ENCODE measurements around the gene RBM22. TPM values are rescaled to one million over a fixed set of nuclear protein-coding genes. Genes with fewer than 3 reads are reported as not detected.

RBM22 gene
- total RNA-seq, 2 experiments from 2014 or later: 98.2 to 101 TPM

- H3K27ac Mint-ChIP-seq: no peak overlapping the region
- DNase-seq: no peak
- Histone ChIP-seq H3K4me3 (ENCODE audit: low read length) (no peak overlapping the region), H3K36me3 (ENCODE audit: insufficient read depth, low read length) (peaks cover 86% of the 10 kb centered on the region), H3K4me1 (ENCODE audit: insufficient read depth, low read length) (peaks cover 10% of the 10 kb centered on the region), H3K27me3 (ENCODE audit: control insufficient read depth in 1 of 2, insufficient read depth in 2 of 2, low read length in 2 of 2) (no peaks in the 10 kb centered on the region), H3K27ac (ENCODE audit: low read depth in 1 of 2, low read length in 2 of 2) (no peak overlapping the region), H3K9me3 (ENCODE audit: control insufficient read depth in 1 of 2, insufficient read depth in 1 of 2, low read length in 2 of 2) (peaks cover 0 to 4% of the 10 kb centered on the region in 2 experiments)
- intact Hi-C loops (cut with DNase I, micrococcal nuclease): no loop called here
- TF ChIP-seq, protein P1, sequence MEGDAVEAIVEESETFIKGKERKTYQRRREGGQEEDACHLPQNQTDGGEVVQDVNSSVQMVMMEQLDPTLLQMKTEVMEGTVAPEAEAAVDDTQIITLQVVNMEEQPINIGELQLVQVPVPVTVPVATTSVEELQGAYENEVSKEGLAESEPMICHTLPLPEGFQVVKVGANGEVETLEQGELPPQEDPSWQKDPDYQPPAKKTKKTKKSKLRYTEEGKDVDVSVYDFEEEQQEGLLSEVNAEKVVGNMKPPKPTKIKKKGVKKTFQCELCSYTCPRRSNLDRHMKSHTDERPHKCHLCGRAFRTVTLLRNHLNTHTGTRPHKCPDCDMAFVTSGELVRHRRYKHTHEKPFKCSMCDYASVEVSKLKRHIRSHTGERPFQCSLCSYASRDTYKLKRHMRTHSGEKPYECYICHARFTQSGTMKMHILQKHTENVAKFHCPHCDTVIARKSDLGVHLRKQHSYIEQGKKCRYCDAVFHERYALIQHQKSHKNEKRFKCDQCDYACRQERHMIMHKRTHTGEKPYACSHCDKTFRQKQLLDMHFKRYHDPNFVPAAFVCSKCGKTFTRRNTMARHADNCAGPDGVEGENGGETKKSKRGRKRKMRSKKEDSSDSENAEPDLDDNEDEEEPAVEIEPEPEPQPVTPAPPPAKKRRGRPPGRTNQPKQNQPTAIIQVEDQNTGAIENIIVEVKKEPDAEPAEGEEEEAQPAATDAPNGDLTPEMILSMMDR (IDR thresholded peaks at IDR 0.05): no peak
- ChIA-PET POLR2A (no interaction called here), CTCF (no interaction called here)
- no peak overlapping the region for H3K4me3 Mint-ChIP-seq
- H3K27me3 Mint-ChIP-seq: no peaks in the 10 kb centered on the region
- H3K4me1 Mint-ChIP-seq (ENCODE audit: low read depth): peaks cover 16% of the 10 kb centered on the region
- peaks cover 88% of the 10 kb centered on the region for H3K36me3 Mint-ChIP-seq (ENCODE audit: low read depth)
- ATAC-seq (ENCODE audit: poor library complexity): no peak
- peaks cover 2% of the 10 kb centered on the region for H3K9me3 Mint-ChIP-seq
Measured at GRCh38 chr5:150731669-150732242, 30.9 kb upstream of the RBM22 start.

DNA sequence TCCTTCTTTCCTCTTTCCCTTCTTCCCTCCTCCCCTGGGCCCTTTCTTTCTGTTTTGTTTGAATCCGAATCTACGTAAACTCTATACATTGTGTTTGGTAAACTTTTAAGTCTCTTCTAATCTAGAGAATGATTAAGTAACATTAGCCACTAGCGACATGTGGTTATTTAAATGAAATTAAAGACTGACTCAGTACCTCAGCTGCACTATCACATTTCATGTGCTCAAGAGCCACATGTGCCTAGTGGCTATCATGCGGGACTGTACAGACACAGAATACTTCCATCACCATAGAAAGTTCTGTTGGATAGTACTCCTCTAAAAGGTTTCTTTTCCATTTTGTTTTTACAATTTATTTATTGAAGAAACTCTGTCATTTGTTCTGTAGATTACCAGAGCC, 29.0 kb upstream of the RBM22 start:
- Mint-ChIP-seq H3K9me3 (no peaks in the 10 kb centered on the region), H3K4me1 (ENCODE audit: low read depth) (peaks cover 8% of the 10 kb centered on the region), H3K36me3 (ENCODE audit: low read depth) (peaks cover 84% of the 10 kb centered on the region), H3K27ac (no peak overlapping the region), H3K27me3 (no peaks in the 10 kb centered on the region), H3K4me3 (no peak overlapping the region)
- intact Hi-C loops (cut with DNase I, micrococcal nuclease): no loop called here
- POLR2A ChIA-PET: no interaction called here
- H3K9me3 ChIP-seq (ENCODE audit: control insufficient read depth in 1 of 2, insufficient read depth in 1 of 2, low read length in 2 of 2): no peaks in the 10 kb centered on the region
- H3K27ac ChIP-seq (ENCODE audit: low read depth in 1 of 2, low read length in 2 of 2): no peak overlapping the region
- no peaks in the 10 kb centered on the region for H3K27me3 ChIP-seq (ENCODE audit: control insufficient read depth in 1 of 2, insufficient read depth in 2 of 2, low read length in 2 of 2)
- H3K36me3 ChIP-seq (ENCODE audit: insufficient read depth, low read length): peaks cover 87% of the 10 kb centered on the region
- CTCF ChIA-PET: interaction anchor here (1.7 kb wide), 1 partner anchor 117 kb away, joined by 5 read pairs; no protein-coding TSS in a partner anchor
- ATAC-seq (ENCODE audit: poor library complexity) (no peak), DNase-seq (no peak)
- H3K4me3 ChIP-seq (ENCODE audit: low read length): no peak overlapping the region
- TF ChIP-seq, protein P1 (IDR thresholded peaks at IDR 0.05): no peak
- H3K4me1 ChIP-seq (ENCODE audit: insufficient read depth, low read length): peaks cover 4% of the 10 kb centered on the region

DNA sequence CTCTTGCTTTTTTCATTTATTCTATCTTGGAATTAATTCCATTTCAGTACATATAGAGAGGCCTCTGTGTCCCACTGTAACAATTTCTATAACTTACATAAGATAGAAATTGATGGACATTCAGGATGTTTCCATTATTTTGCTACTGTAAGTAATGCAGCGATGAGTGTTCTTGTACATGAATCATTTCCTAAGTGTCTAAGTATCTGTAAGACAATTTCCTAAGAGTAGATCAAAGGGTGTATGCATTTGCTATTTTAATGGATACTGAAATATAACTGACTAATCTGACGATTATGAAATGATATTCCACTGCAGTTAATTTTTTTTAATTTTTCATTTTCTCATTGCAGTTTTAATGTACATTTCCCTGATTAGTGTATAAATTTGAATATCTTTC, 23.0 kb upstream of the RBM22 start:
- intact Hi-C loops (cut with DNase I, micrococcal nuclease): no loop called here
- Mint-ChIP-seq H3K4me1 (ENCODE audit: low read depth) (no peaks in the 10 kb centered on the region), H3K27me3 (no peaks in the 10 kb centered on the region), H3K27ac (no peak overlapping the region), H3K36me3 (ENCODE audit: low read depth) (peaks cover 84% of the 10 kb centered on the region), H3K4me3 (no peak overlapping the region), H3K9me3 (no peaks in the 10 kb centered on the region)
- CTCF ChIA-PET: no interaction called here
- H3K4me1 ChIP-seq (ENCODE audit: insufficient read depth, low read length): no peaks in the 10 kb centered on the region
- DNase-seq (no peak), ATAC-seq (ENCODE audit: poor library complexity) (no peak)
- TF ChIP-seq, protein P1 (IDR thresholded peaks at IDR 0.05): no peak
- H3K27me3 ChIP-seq (ENCODE audit: control insufficient read depth in 1 of 2, insufficient read depth in 2 of 2, low read length in 2 of 2): no peaks in the 10 kb centered on the region
- H3K27ac ChIP-seq (ENCODE audit: low read depth in 1 of 2, low read length in 2 of 2): no peak overlapping the region
- H3K9me3 ChIP-seq (ENCODE audit: control insufficient read depth in 1 of 2, insufficient read depth in 1 of 2, low read length in 2 of 2): no peaks in the 10 kb centered on the region
- peaks cover 82% of the 10 kb centered on the region for H3K36me3 ChIP-seq (ENCODE audit: insufficient read depth, low read length)
- POLR2A ChIA-PET: no interaction called here
- no peak overlapping the region for H3K4me3 ChIP-seq (ENCODE audit: low read length)

All from CD4-positive, alpha-beta T cell (primary cell).